Cardiac fibroblast (primary cell): ENCODE results near the gene KLRC1.
"Not testable (repeated sequence)": the region's sequence is repeated elsewhere in the genome, so short reads cannot be mapped to it uniquely, and the experiment has no call there.

Experiments used
- DNase-seq, 2 donors: peaks; one replicate each; pipeline versions ENCODE4 v3.0.0 to v3.0.0-alpha.2; 2010; ENCODE audit warnings: low read depth in 2 of 2
- H3K4me3 ChIP-seq, 2 donors: replicated peaks in 1 of 2; 1 replicate in 1 of 2; 2 replicates in 1 of 2; pipeline ENCODE4 v1.5.1; 2011; ENCODE audit warnings: low read depth in 2 of 2, low read length in 2 of 2, mild to moderate bottlenecking in 2 of 2, moderate library complexity in 1 of 2
- CTCF ChIP-seq: IDR thresholded peaks from one replicate; pipeline ENCODE4 v1.5.1; 2011; ENCODE audit warnings: low read depth, mild to moderate bottlenecking, low read length, inconsistent platforms

KLRC1 gene

GRCh38 chr12:10453156-10453555 is at the start of gene KLRC1:
Gene KLRC1 (minus strand): TSS chr12:10453377. CDS start chr12:10451156, 2,221 bp downstream.
- no peak within 1 kb of the TSS for H3K4me3 ChIP-seq
- peak in 1 of 2 donors; percentile 41 for DNase-seq
- TF ChIP-seq CTCF, result no peak

GRCh38 chr12:10501030-10501429 is 47.9 kb upstream of the KLRC1 start:
- DNase-seq, result peak; percentile 28 to 54
- H3K4me3 ChIP-seq, result no peak overlapping the region
- TF ChIP-seq CTCF, result peak; percentile 25

- TF ChIP-seq CTCF, result no peak
- no peak for DNase-seq
- no peak overlapping the region for H3K4me3 ChIP-seq
Measured at GRCh38 chr12:10498042-10498441, 44.9 kb upstream of the KLRC1 start.

GRCh38 chr12:10497602-10498001 is 44.4 kb upstream of the KLRC1 start:
- no peak for TF ChIP-seq CTCF
- H3K4me3 ChIP-seq, result no peak overlapping the region
- peak; percentile 1 to 39 for DNase-seq

- no peak for TF ChIP-seq CTCF
Measured at GRCh38 chr12:10491766-10492165, 38.6 kb upstream of the KLRC1 start.

GRCh38 chr12:10487328-10487727 is 34.2 kb upstream of the KLRC1 start:
- not testable (repeated sequence) for H3K4me3 ChIP-seq, DNase-seq

More at GRCh38 chr12:10491766-10492165, 38.6 kb upstream of the KLRC1 start:
- DNase-seq, result no peak
- no peak overlapping the region for H3K4me3 ChIP-seq

- not testable (repeated sequence) for H3K4me3 ChIP-seq, DNase-seq
Measured at GRCh38 chr12:10481901-10482300, 28.7 kb upstream of the KLRC1 start.

GRCh38 chr12:10472808-10473207 is 19.6 kb upstream of the KLRC1 start:
- not testable (repeated sequence) for DNase-seq, H3K4me3 ChIP-seq
